ENCODE results near the gene JAZF1. TPM values are rescaled to one million over a fixed set of nuclear protein-coding genes. Genes with fewer than 3 reads are reported as not detected.

Gene JAZF1
- polyA plus RNA-seq, 3 donors, result 12.1 to 18.1 (median 17.2) TPM

DNA sequence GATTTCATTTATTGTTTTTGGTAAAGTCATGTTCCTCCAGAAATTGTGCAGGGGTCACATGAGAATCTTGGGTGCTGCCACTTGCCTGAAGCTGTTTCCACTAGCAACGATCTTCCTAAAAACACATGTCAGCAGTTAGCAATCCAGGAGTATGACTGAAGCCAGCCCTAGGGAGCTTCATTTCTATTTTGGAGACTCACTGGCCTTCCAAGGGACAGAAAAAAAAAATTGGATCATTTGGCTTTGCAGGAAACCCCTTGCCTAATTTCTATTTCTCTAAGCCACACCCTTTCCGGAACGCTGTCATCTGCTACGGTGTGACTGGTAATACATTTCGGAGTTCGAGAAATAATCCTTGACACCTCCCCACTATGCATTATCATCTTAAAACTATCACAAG, 236.0 kb downstream of the JAZF1 start:
- H2AFZ ChIP-seq (ENCODE audit: insufficient read depth, low read depth, low read length, poor library complexity, severe bottlenecking), result no peak overlapping the region
- H3K27me3 ChIP-seq (ENCODE audit: control insufficient read depth in 2 of 2, insufficient read depth in 2 of 2, low read length in 2 of 2), result no peaks in the 10 kb centered on the region
- Mint-ChIP-seq H3K27ac (no peak overlapping the region), H3K9me3 (peaks cover 0 to 3% (median 0%) of the 10 kb centered on the region in 7 donors), H3K27me3 (ENCODE audit: low read depth in 3 of 3) (peaks cover 0 to 4% (median 0%) of the 10 kb centered on the region in 3 donors), H3K4me3 (no peak overlapping the region), H3K36me3 (peaks cover 9 to 14% of the 10 kb centered on the region in 2 donors), H3K4me1 (peaks cover 5% of the 10 kb centered on the region)
- no peak overlapping the region for H3K9ac ChIP-seq (ENCODE audit: insufficient read depth, low read length, poor library complexity, severe bottlenecking)
- H3K79me2 ChIP-seq (ENCODE audit: insufficient read depth, low read length), result no peaks in the 10 kb centered on the region
- no peak overlapping the region for H3K4me3 ChIP-seq (replicated peaks in 1 of 3; ENCODE audit: low read depth in 2 of 3, low read length in 3 of 3)
- TF ChIP-seq, protein P1, sequence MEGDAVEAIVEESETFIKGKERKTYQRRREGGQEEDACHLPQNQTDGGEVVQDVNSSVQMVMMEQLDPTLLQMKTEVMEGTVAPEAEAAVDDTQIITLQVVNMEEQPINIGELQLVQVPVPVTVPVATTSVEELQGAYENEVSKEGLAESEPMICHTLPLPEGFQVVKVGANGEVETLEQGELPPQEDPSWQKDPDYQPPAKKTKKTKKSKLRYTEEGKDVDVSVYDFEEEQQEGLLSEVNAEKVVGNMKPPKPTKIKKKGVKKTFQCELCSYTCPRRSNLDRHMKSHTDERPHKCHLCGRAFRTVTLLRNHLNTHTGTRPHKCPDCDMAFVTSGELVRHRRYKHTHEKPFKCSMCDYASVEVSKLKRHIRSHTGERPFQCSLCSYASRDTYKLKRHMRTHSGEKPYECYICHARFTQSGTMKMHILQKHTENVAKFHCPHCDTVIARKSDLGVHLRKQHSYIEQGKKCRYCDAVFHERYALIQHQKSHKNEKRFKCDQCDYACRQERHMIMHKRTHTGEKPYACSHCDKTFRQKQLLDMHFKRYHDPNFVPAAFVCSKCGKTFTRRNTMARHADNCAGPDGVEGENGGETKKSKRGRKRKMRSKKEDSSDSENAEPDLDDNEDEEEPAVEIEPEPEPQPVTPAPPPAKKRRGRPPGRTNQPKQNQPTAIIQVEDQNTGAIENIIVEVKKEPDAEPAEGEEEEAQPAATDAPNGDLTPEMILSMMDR (IDR thresholded peaks at IDR 0.05), result no peak
- H3K4me2 ChIP-seq (replicated peaks; ENCODE audit: extremely low read depth, low read length, poor library complexity, severe bottlenecking), result no peak overlapping the region
- H3K27ac ChIP-seq (ENCODE audit: low read depth in 1 of 2, low read length in 2 of 2), result no peak overlapping the region
- no peaks in the 10 kb centered on the region for H3K9me3 ChIP-seq (replicated peaks in 1 of 2; ENCODE audit: control insufficient read depth in 1 of 2, insufficient read depth in 1 of 2, low read length in 2 of 2)
- 83% methylated on average over 1 of the region's 6 CpGs for WGBS (ENCODE audit: insufficient coverage)
- H3K4me1 ChIP-seq (ENCODE audit: control insufficient read depth in 1 of 2, insufficient read depth in 2 of 2, low read length in 2 of 2), result no peaks in the 10 kb centered on the region
- no peak for DNase-seq
- intact Hi-C loops (cut with micrococcal nuclease), result no loop called here
- peaks cover 2 to 30% of the 10 kb centered on the region in 2 donors for H3K36me3 ChIP-seq (replicated peaks in 1 of 2; ENCODE audit: control insufficient read depth in 1 of 2, insufficient read depth in 2 of 2, low read length in 2 of 2)
- peaks cover 82% of the 10 kb centered on the region for H4K20me1 ChIP-seq (ENCODE audit: insufficient read depth, low read length)

GRCh38 chr7:27943241-27943640, 237.4 kb downstream of the JAZF1 start:
- WGBS (ENCODE audit: insufficient coverage), result 92% methylated on average over 6 of the region's 14 CpGs
- H3K4me1 Mint-ChIP-seq, result peaks cover 8% of the 10 kb centered on the region

More at GRCh38 chr7:27943241-27943640, 237.4 kb downstream of the JAZF1 start:
- Histone ChIP-seq H3K36me3 (replicated peaks in 1 of 2; ENCODE audit: control insufficient read depth in 1 of 2, insufficient read depth in 2 of 2, low read length in 2 of 2) (peaks cover 2 to 40% of the 10 kb centered on the region in 2 donors), H3K9me3 (replicated peaks in 1 of 2; ENCODE audit: control insufficient read depth in 1 of 2, insufficient read depth in 1 of 2, low read length in 2 of 2) (no peaks in the 10 kb centered on the region), H3K79me2 (ENCODE audit: insufficient read depth, low read length) (no peaks in the 10 kb centered on the region), H3K4me2 (replicated peaks; ENCODE audit: extremely low read depth, low read length, poor library complexity, severe bottlenecking) (no peak overlapping the region), H3K4me1 (ENCODE audit: control insufficient read depth in 1 of 2, insufficient read depth in 2 of 2, low read length in 2 of 2) (no peaks in the 10 kb centered on the region), H3K4me3 (replicated peaks in 1 of 3; ENCODE audit: low read depth in 2 of 3, low read length in 3 of 3) (no peak overlapping the region), H2AFZ (ENCODE audit: insufficient read depth, low read depth, low read length, poor library complexity, severe bottlenecking) (no peak overlapping the region), H3K27ac (ENCODE audit: low read depth in 1 of 2, low read length in 2 of 2) (no peak overlapping the region), H4K20me1 (ENCODE audit: insufficient read depth, low read length) (peaks cover 83% of the 10 kb centered on the region), H3K27me3 (ENCODE audit: control insufficient read depth in 2 of 2, insufficient read depth in 2 of 2, low read length in 2 of 2) (no peaks in the 10 kb centered on the region), H3K9ac (ENCODE audit: insufficient read depth, low read length, poor library complexity, severe bottlenecking) (no peak overlapping the region)
- Mint-ChIP-seq H3K4me3 (no peak overlapping the region), H3K27ac (no peak overlapping the region), H3K36me3 (peaks cover 16 to 18% of the 10 kb centered on the region in 2 donors), H3K9me3 (peaks cover 0 to 3% (median 0%) of the 10 kb centered on the region in 7 donors), H3K27me3 (ENCODE audit: low read depth in 3 of 3) (peaks cover 0 to 3% (median 0%) of the 10 kb centered on the region in 3 donors)
- DNase-seq, result no peak
- TF ChIP-seq, protein P1 (IDR thresholded peaks at IDR 0.05), result no peak
- intact Hi-C loops (cut with micrococcal nuclease), result no loop called here
